SKM-1 (cell line): ENCODE data around the gene FOSL1.
"Not testable (repeated sequence)": the region's sequence is repeated elsewhere in the genome, so short reads cannot be mapped to it uniquely, and the experiment has no call there.

Source experiments
- DNase-seq: peaks from one replicate; lab custom pipeline; 2025; ENCODE audit not compliant: unreplicated experiment; lab: John Stamatoyannopoulos, UW

FOSL1 gene

GRCh38 chr11:65854852-65855837, 45.0 kb downstream of the FOSL1 start:
- DNase-seq: no peak

- DNase-seq: no peak
Observed at GRCh38 chr11:65854161-65854592, 46.0 kb downstream of the FOSL1 start.

DNA sequence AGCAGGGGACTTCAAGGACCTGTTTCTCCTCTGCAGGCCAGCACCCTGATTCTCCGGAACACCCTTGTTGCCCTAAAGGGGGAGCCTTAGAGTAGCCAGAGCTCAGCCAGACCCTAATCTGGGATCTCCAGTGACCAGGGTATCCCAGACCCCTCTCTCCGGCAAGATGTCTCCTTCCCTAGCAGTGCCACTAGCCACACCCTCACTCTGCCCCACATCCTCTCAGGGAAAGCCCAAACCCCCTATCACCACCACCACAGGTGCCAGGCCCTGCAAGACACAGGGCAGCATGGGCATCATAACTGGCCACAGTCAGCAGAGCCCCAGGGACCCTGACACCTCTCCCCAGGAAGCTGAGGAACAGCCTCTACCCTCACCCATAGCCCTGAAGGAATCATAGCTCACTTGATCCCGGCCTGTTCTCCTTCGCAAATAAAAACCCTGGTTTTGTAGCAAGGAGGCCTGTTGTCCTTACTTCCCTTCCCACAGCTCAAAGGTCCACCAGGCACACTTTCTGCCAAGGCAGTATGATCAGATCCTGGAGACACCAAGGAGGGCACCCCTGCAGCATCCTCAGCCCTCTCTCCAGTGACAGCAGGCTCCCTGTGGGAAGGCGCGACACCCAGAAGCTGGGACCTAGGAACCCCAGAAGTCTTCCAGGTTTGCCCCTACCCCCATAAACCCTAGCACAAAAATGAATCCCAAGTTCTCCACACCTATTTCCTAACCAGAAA, 46.8 kb downstream of the FOSL1 start:
- no peak for DNase-seq

- DNase-seq: no peak
Observed at GRCh38 chr11:65852508-65853245, 47.5 kb downstream of the FOSL1 start.

DNA sequence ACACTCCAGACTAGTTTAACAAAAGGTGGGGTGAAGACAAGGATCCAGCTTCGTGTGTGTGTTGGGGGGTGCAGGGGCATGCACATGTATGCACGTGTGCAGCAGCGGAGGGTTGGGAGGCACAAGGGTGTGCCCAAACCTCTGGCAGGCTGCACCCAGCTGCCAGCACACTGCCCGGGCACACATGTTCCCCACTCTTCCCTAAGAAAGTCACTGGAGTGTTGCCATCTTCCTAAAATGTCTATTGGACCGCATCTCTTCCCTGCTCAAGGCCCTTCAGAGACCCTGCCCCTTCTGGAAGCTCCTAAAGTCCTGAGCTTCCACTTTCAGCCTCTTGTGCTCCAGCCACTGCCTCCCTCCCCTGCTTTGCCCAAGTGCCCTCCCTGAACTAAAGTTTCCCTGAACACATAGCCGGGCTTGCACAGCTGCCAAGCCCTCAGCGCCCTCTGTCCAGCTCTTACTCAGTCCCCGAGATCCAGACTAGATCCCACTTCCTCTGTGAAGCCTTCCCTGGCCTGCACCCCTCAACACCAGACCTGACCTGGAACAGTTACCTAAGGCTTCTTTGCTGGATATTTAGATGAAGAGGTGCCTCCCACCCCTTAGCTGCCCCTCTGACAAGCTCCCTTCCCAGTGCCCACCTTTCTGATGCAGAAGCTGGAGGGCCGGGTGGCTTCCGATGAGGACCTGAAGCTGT, 48.2 kb downstream of the FOSL1 start:
- no peak for DNase-seq

GRCh38 chr11:65851083-65851579, 49.1 kb downstream of the FOSL1 start:
- no peak for DNase-seq

DNA sequence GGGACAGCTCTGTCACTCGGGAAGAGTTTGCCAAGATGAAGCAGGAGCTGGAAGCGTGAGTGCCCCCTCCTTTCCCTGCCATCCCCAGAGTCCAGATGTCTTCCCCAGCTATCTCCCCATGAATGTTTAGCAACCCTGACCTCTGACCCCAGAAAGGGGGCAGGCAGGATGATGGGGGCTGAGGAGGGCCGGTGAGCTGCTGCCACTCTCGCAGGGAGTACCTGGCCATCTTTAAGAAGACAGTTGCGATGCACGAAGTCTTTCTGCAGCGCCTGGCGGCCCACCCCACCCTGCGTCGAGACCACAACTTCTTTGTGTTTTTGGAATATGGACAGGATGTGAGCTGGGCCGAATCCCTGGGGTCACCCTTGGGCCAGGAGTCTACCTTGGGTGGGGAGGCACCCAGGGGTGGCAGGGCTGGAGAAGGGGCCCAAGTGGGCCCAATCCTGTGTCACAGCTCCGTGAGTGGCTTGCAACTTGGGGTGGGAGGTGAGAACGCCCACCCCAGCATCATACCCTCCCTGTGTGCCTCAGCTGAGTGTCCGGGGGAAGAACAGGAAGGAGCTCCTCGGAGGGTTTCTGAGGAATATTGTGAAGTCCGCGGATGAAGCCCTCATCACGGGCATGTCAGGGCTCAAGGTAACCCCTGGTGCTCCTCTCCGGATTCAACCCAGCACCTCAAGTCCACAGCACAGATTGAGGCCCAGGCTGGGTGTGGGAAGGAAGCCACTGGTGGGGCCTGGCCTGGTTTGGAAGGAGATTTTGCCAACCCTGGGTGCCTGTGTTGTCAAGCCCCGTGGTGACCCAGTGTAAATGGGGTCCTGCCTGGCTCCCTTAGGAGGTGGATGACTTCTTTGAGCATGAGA, 49.7 kb downstream of the FOSL1 start:
- no peak for DNase-seq

- DNase-seq: no peak
Observed at GRCh38 chr11:65849771-65850216, 50.4 kb downstream of the FOSL1 start.

DNA sequence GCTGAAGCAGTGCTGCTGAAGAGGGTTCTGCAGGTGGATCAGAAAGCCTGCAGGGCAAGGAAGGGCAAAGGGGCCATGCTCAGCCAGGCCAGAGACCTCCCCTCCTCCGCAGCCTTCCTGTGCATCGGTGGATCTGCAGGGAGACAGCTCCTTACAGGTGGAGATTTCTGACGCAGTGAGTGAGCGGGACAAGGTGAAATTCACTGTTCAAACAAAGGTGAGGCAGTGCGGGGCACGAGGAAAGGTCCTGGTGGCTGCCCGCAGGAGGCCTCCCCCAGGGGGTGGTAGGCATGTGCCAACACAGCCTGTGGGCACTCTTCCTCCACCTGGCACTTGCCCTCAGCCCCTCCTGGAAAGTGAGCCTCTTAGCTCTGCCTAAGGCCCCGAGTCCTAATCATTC, 50.8 kb downstream of the FOSL1 start:
- DNase-seq: no peak

GRCh38 chr11:65848693-65849092, 51.5 kb downstream of the FOSL1 start:
- not testable (repeated sequence) for DNase-seq

- no peak for DNase-seq
Observed at GRCh38 chr11:65847746-65848145, 52.4 kb downstream of the FOSL1 start.

DNA sequence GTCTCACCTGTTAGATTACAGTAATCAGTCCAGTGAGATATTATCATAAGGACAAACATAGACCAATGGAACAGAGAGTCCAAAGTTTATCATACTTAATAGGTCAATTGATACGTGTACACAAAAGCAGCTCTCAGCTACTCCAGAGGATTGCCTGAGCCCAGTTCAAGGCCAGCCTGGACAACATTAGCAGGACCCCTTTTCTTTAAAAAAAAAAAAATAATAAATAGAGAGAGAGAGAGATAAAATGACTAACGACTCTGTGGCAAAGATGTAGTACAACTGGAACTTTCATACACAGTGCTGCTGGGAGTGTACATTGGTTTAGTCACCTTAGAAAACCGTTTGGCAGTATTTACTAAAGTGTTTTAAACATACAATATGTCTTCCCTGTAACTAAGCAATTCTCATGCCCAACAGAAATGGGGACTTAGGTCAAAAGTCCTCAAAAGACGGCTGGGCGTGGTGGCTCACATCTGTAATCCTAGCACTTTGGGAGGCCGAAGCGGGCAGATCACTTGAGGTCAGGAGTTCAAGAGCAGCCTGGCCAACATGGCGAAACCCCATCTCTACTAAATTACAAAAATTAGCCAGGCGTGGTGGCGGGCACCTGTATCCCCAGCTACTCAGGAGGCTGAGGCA, 55.8 kb downstream of the FOSL1 start:
- DNase-seq: no peak

- no peak for DNase-seq
Observed at GRCh38 chr11:65843811-65844210, 56.4 kb downstream of the FOSL1 start.

- no peak for DNase-seq
Observed at GRCh38 chr11:65842144-65842543, 58.0 kb downstream of the FOSL1 start.
